Measurements from ENCODE around the gene MAPKAPK3.
A peak's percentile ranks its signal among the peaks of the same experiment; 100 is the strongest.
"Not testable (repeated sequence)": the region's sequence is repeated elsewhere in the genome, so short reads cannot be mapped to it uniquely, and the experiment has no call there.

MAPKAPK3 gene

GRCh38 chr3:50658416-50658815, 41.5 kb downstream of the MAPKAPK3 start:
- no peak for DNase-seq

- no peak for DNase-seq
These were observed 41.9 kb downstream of the MAPKAPK3 start for GRCh38 chr3:50658831-50659230.

- DNase-seq, result no peak
These were observed 43.4 kb downstream of the MAPKAPK3 start for GRCh38 chr3:50660386-50660785.

- DNase-seq, result no peak
These were observed 44.4 kb downstream of the MAPKAPK3 start for GRCh38 chr3:50661321-50661837.

- no peak for DNase-seq
These were observed 45.5 kb downstream of the MAPKAPK3 start for GRCh38 chr3:50662408-50662807.

- DNase-seq, result no peak
These were observed 48.3 kb downstream of the MAPKAPK3 start for GRCh38 chr3:50665081-50665840.

GRCh38 chr3:50665841-50666115, 48.8 kb downstream of the MAPKAPK3 start:
- DNase-seq, result not testable (repeated sequence)

- no peak for DNase-seq
These were observed 49.9 kb downstream of the MAPKAPK3 start for GRCh38 chr3:50666837-50667236.

- no peak for DNase-seq
These were observed 54.4 kb downstream of the MAPKAPK3 start for GRCh38 chr3:50671331-50671730.

- DNase-seq, result no peak
These were observed 55.7 kb downstream of the MAPKAPK3 start for GRCh38 chr3:50672656-50673055.

GRCh38 chr3:50673931-50674330, 57.0 kb downstream of the MAPKAPK3 start:
- DNase-seq, result no peak

- DNase-seq, result peak; percentile 27
These were observed 57.6 kb downstream of the MAPKAPK3 start, which contains the start of gene DOCK3 for GRCh38 chr3:50674349-50675178. Gene DOCK3 (plus strand): TSS chr3:50674927. CDS start chr3:50675264, 337 bp downstream.

- peak; percentile 31 for DNase-seq
These were observed 58.5 kb downstream of the MAPKAPK3 start for GRCh38 chr3:50675179-50676030.

GRCh38 chr3:50676031-50676705, 59.2 kb downstream of the MAPKAPK3 start:
- DNase-seq, result no peak

GRCh38 chr3:50687127-50687751, 70.3 kb downstream of the MAPKAPK3 start:
- no peak for DNase-seq

GRCh38 chr3:50687916-50688315, 71.0 kb downstream of the MAPKAPK3 start:
- no peak for DNase-seq

GRCh38 chr3:50688602-50689001, 71.7 kb downstream of the MAPKAPK3 start:
- not testable (repeated sequence) for DNase-seq

- DNase-seq, result no peak
These were observed 72.6 kb downstream of the MAPKAPK3 start for GRCh38 chr3:50689558-50689957.

- no peak for DNase-seq
These were observed 78.1 kb downstream of the MAPKAPK3 start for GRCh38 chr3:50695031-50695430.

GRCh38 chr3:50696276-50696675, 79.3 kb downstream of the MAPKAPK3 start:
- no peak for DNase-seq

GRCh38 chr3:50698269-50698668, 81.3 kb downstream of the MAPKAPK3 start:
- DNase-seq, result no peak

Data from NCI-H1436 (cell line).